B cell (primary cell): Measurements from ENCODE around the gene TMIE. TPM values are rescaled to one million over a fixed set of nuclear protein-coding genes. Genes with fewer than 3 reads are reported as not detected.

Source experiments
- ATAC-seq: fragments of 200-7000 bp; cut with Tn5 transposase; one replicate; pipeline ENCODE4 v1.10.0; 2021; ENCODE audit warnings: low read depth, mild to moderate bottlenecking, moderate number of reproducible peaks, moderate library complexity
- CTCF ChIA-PET: fragments of 350-600 bp; sonication (Branson Sonifier 250); formaldehyde crosslinking; loops from one replicate; lab custom pipeline; 2021; ENCODE audit warnings: antibody characterized with exemption, inconsistent platforms; lab: Charles Lee
- POLR2A ChIA-PET: fragments of 350-600 bp; sonication (Branson Sonifier 250); formaldehyde crosslinking; loops from one replicate; lab custom pipeline; 2021; ENCODE audit warnings: antibody characterized with exemption; lab: Charles Lee
- DNase-seq: peaks from one replicate; pipeline ENCODE4 v3.0.0; 2013
- H2AFZ ChIP-seq: 2 replicates; pipeline ENCODE4 v1.6.1; 2012; ENCODE audit warnings: mild to moderate bottlenecking, low read depth, low read length; ENCODE audit not compliant: insufficient read depth, poor library complexity, severe bottlenecking
- H3K27ac ChIP-seq, 2 donors: 1 replicate in 1 of 2; 2 replicates in 1 of 2; pipeline ENCODE4 v1.5.1; 2012 to 2013; ENCODE audit warnings: low read length in 2 of 2, mild to moderate bottlenecking in 2 of 2, moderate library complexity in 1 of 2
- H3K27me3 ChIP-seq, 4 experiments: fragments of 200-600 bp in 1 of 4; sonication (generic) in 1 of 4; replicated peaks in 1 of 4; 1 replicate in 2 of 4; 2 replicates in 2 of 4; pipeline versions ENCODE4 v1.6.1 to v1.7.0; 2013 to 2016; ENCODE audit warnings: low read length in 3 of 4, mild to moderate bottlenecking in 2 of 4, mixed read lengths in 1 of 4, moderate library complexity in 1 of 4; ENCODE audit not compliant: insufficient read depth in 4 of 4, control insufficient read depth in 3 of 4; ENCODE audit errors: control extremely low read depth in 1 of 4
- H3K36me3 ChIP-seq, 2 experiments: replicated peaks in 1 of 2; 1 replicate in 1 of 2; 2 replicates in 1 of 2; pipeline versions ENCODE4 v1.6.1 to v1.7.1; 2013; ENCODE audit warnings: low read length in 1 of 2; ENCODE audit not compliant: insufficient read depth in 2 of 2, control insufficient read depth in 1 of 2; ENCODE audit errors: control extremely low read depth in 1 of 2, extremely low read depth in 1 of 2
- H3K4me1 ChIP-seq, 2 donors: fragments of 200-600 bp in 1 of 2; sonication (generic) in 1 of 2; 1 replicate in 1 of 2; 2 replicates in 1 of 2; pipeline versions ENCODE4 v1.5.1 to v1.6.1; 2013 to 2017; ENCODE audit warnings: low read length in 2 of 2; ENCODE audit not compliant: control insufficient read depth in 2 of 2, insufficient read depth in 2 of 2
- H3K4me2 ChIP-seq: replicated peaks from 2 replicates; pipeline ENCODE3; 2012; ENCODE audit warnings: mild to moderate bottlenecking, low read depth, low read length; ENCODE audit not compliant: poor library complexity, severe bottlenecking
- H3K4me3 ChIP-seq, 5 experiments: fragments of 200-600 bp in 1 of 5; sonication (generic) in 1 of 5; 1 replicate in 3 of 5; 2 replicates in 2 of 5; pipeline versions ENCODE4 v1.5.1 to v1.7.0; 2011 to 2016; ENCODE audit warnings: low read length in 4 of 5, mild to moderate bottlenecking in 4 of 5, low read depth in 2 of 5, control low read depth in 1 of 5, moderate library complexity in 1 of 5; ENCODE audit not compliant: insufficient read depth in 1 of 5; ENCODE audit errors: control extremely low read depth in 1 of 5, extremely low read depth in 1 of 5
- H3K79me2 ChIP-seq: fragments of 200-600 bp; sonication (generic); one replicate; pipeline ENCODE4 v1.6.0; 2016; ENCODE audit warnings: low read length; ENCODE audit not compliant: control insufficient read depth, insufficient read depth
- H3K9ac ChIP-seq: fragments of 200-600 bp; sonication (generic); 2 replicates; pipeline ENCODE4 v1.6.1; 2017; ENCODE audit warnings: mild to moderate bottlenecking, low read length, moderate library complexity
- H3K9me3 ChIP-seq, 3 donors: one replicate each; pipeline versions ENCODE4 v1.6.1 to v1.7.1; 2013; ENCODE audit warnings: low read length in 2 of 3; ENCODE audit not compliant: control insufficient read depth in 2 of 3, insufficient read depth in 1 of 3; ENCODE audit errors: control extremely low read depth in 1 of 3
- H4K20me1 ChIP-seq: 2 replicates; pipeline ENCODE4 v1.6.0; 2012; ENCODE audit warnings: mild to moderate bottlenecking, low read length; ENCODE audit not compliant: insufficient read depth, control insufficient read depth, poor library complexity, severe bottlenecking
- H3K27ac Mint-ChIP-seq: one replicate; pipeline ENCODE4 v1.8.0; 2021; ENCODE audit warnings: mixed read lengths
- H3K27me3 Mint-ChIP-seq: one replicate; pipeline ENCODE4 v1.8.0; 2021; ENCODE audit warnings: mixed read lengths
- H3K4me1 Mint-ChIP-seq: one replicate; pipeline ENCODE4 v1.8.0; 2021; ENCODE audit warnings: mixed read lengths
- H3K4me3 Mint-ChIP-seq: one replicate; pipeline ENCODE4 v1.8.0; 2021; ENCODE audit warnings: mixed read lengths
- H3K9me3 Mint-ChIP-seq: one replicate; pipeline ENCODE4 v1.8.0; 2022; ENCODE audit warnings: mixed read lengths; ENCODE audit not compliant: insufficient read depth
- EZH2 ChIP-seq: IDR thresholded peaks from 2 replicates; pipeline ENCODE4 v1.6.1; 2012; ENCODE audit warnings: borderline replicate concordance, low read depth, mild to moderate bottlenecking, moderate library complexity, low read length; ENCODE audit not compliant: insufficient read depth, poor library complexity, severe bottlenecking
- WGBS: methylation state at CpG from one replicate; pipeline ENCODE4 v1.1.5; 2013; ENCODE audit warnings: missing lambda C conversion rate; ENCODE audit not compliant: insufficient coverage; 5-methylcytosine and 5-hydroxymethylcytosine counted together
- intact Hi-C: fragments of 100-400 bp; cut with micrococcal nuclease; formaldehyde crosslinking; loops from one replicate; pipeline ENCODE4 v1.10.0; 2022
- polyA plus RNA-seq: library from polyadenylated mRNA; depleted of rRNA; stranded (reverse); fragments of >200 nt; gene quantifications from 2 replicates; pipeline ENCODE4 v1.2.3, GENCODE V29; 2012
- total RNA-seq, 2 donors: library from RNA; stranded (reverse); fragments of 120-200 nt in 1 of 2; gene quantifications; 1 replicate in 1 of 2; 2 replicates in 1 of 2; pipeline versions ENCODE4 v1.2.3 to v1.2.4, GENCODE V29; 2013 to 2022
- TF ChIP-seq, protein P1 (sequence below): fragments of 200-600 bp; IDR thresholded peaks from one replicate; pipeline ENCODE4 v1.8.0; 2022; ENCODE audit warnings: antibody characterized with exemption, mild to moderate bottlenecking

Gene TMIE
- total and polyA plus RNA-seq, 2 donors (not counting 1 experiment from before 2014, with no cell fraction given): not detected

DNA sequence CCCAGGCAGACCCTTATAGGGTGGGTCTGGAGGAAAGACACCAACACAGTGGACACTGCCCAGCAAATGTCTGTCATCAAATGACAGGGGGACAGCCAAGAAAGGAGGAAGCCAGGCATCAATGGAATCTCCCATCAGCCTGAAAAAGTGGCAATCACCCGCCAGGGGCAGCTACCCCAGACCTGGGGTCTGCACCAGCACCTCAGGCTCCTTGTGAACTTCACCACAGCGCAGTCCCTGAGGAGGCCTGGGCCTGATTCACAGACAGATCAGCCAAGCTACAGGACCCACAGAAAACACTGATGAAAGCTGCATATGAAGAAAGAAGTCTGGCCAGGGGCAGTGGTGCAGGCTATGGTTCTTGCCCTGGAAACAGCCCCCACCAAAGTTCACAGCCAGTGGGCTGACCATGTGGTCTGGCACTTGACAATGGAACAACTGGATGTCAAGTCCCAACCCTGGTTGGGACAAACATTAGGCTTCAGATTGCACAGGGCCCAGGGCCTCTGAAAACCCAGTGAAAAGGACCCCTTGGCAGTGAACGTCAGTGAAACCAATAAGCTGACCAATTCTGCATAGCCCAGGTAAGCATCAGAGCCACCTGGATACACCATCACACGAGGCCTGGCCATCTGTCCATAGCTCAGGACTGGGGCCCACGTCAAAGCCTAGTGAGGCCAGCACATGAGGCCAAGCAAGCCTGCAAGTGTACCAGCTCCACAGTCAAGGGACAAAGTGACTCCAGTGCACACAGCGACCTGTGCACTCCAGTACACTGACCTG lies 36.8 kb upstream of the TMIE start:
- TF ChIP-seq, protein P1, sequence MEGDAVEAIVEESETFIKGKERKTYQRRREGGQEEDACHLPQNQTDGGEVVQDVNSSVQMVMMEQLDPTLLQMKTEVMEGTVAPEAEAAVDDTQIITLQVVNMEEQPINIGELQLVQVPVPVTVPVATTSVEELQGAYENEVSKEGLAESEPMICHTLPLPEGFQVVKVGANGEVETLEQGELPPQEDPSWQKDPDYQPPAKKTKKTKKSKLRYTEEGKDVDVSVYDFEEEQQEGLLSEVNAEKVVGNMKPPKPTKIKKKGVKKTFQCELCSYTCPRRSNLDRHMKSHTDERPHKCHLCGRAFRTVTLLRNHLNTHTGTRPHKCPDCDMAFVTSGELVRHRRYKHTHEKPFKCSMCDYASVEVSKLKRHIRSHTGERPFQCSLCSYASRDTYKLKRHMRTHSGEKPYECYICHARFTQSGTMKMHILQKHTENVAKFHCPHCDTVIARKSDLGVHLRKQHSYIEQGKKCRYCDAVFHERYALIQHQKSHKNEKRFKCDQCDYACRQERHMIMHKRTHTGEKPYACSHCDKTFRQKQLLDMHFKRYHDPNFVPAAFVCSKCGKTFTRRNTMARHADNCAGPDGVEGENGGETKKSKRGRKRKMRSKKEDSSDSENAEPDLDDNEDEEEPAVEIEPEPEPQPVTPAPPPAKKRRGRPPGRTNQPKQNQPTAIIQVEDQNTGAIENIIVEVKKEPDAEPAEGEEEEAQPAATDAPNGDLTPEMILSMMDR: no peak
- TF ChIP-seq EZH2: no peak
- Mint-ChIP-seq H3K4me3 (no peak overlapping the region), H3K27ac (no peak overlapping the region), H3K4me1 (peaks cover 9% of the 10 kb centered on the region), H3K27me3 (peaks cover 14% of the 10 kb centered on the region), H3K9me3 (no peaks in the 10 kb centered on the region)
- H3K9me3 ChIP-seq: no peaks in the 10 kb centered on the region
- H3K9ac ChIP-seq: no peak overlapping the region
- H3K27me3 ChIP-seq: peaks cover 0 to 4% (median 0%) of the 10 kb centered on the region in 4 experiments
- ATAC-seq: no peak
- H3K79me2 ChIP-seq: no peaks in the 10 kb centered on the region
- DNase-seq: no peak
- no peak overlapping the region for H3K4me3 ChIP-seq
- 98% methylated on average over 6 of the region's 6 CpGs for WGBS
- ChIA-PET CTCF (interaction anchor here (1.3 to 1.8 kb wide), 2 partner anchors 176 to 245 kb away, joined by 3 read pairs; no protein-coding TSS in a partner anchor), POLR2A (no interaction called here)
- no peak overlapping the region for H3K4me2 ChIP-seq
- H3K4me1 ChIP-seq: peaks cover 0 to 4% of the 10 kb centered on the region in 2 donors
- no peak overlapping the region for H2AFZ ChIP-seq
- H3K27ac ChIP-seq: no peak overlapping the region
- intact Hi-C loops: no loop called here
- no peaks in the 10 kb centered on the region for H4K20me1 ChIP-seq
- H3K36me3 ChIP-seq: no peaks in the 10 kb centered on the region
